Naive thymus-derived CD4-positive, alpha-beta T cell (primary cell): ENCODE measurements around the gene PTF1A. TPM values are rescaled to one million over a fixed set of nuclear protein-coding genes. Genes with fewer than 3 reads are reported as not detected.

Experiments used
- ATAC-seq: fragments of 150-1000 bp; cut with Tn5 transposase; 2 replicates; pipeline ENCODE4 v1.10.0; 2021; ENCODE audit warnings: mild to moderate bottlenecking, moderate library complexity
- CTCF ChIA-PET: fragments of 350-600 bp; sonication (Branson Sonifier 250); formaldehyde crosslinking; loops from one replicate; lab custom pipeline; 2021; ENCODE audit warnings: antibody characterized with exemption; lab: Charles Lee
- POLR2A ChIA-PET: fragments of 350-600 bp; sonication (Branson Sonifier 250); formaldehyde crosslinking; loops from one replicate; lab custom pipeline; 2021; ENCODE audit warnings: antibody characterized with exemption, inconsistent platforms; lab: Charles Lee
- DNase-seq, 9 donors: peaks; one replicate each; pipeline versions ENCODE4 v3.0.0 to v3.0.0-alpha.2; 2020 to 2022; ENCODE audit warnings: mixed read lengths in 1 of 9
- H3K27ac ChIP-seq: one replicate; pipeline ENCODE4 v1.7.0; 2013; ENCODE audit warnings: mild to moderate bottlenecking, low read depth, low read length, moderate library complexity
- H3K27me3 ChIP-seq, 2 donors: one replicate each; pipeline ENCODE4 v1.7.0; 2013; ENCODE audit warnings: low read length in 2 of 2, mild to moderate bottlenecking in 2 of 2, moderate library complexity in 2 of 2; ENCODE audit not compliant: control insufficient read depth in 2 of 2, insufficient read depth in 2 of 2
- H3K36me3 ChIP-seq, 3 experiments: 1 replicate in 2 of 3; 2 replicates in 1 of 3; pipeline ENCODE4 v1.7.0; 2013; ENCODE audit warnings: low read length in 3 of 3, mild to moderate bottlenecking in 3 of 3, moderate library complexity in 1 of 3; ENCODE audit not compliant: insufficient read depth in 3 of 3, control insufficient read depth in 2 of 3
- H3K4me1 ChIP-seq, 2 donors: one replicate each; pipeline ENCODE4 v1.7.0; 2013; ENCODE audit warnings: low read length in 2 of 2, mild to moderate bottlenecking in 2 of 2, moderate library complexity in 1 of 2; ENCODE audit not compliant: control insufficient read depth in 2 of 2, insufficient read depth in 2 of 2
- H3K4me3 ChIP-seq: 2 replicates; pipeline ENCODE4 v1.7.0; 2013; ENCODE audit warnings: mild to moderate bottlenecking, low read length
- H3K9me3 ChIP-seq, 3 experiments: 1 replicate in 2 of 3; 2 replicates in 1 of 3; pipeline ENCODE4 v1.7.0; 2013; ENCODE audit warnings: low read length in 3 of 3; ENCODE audit not compliant: control insufficient read depth in 2 of 3
- H3K27ac Mint-ChIP-seq, 9 donors: one replicate each; pipeline ENCODE4 v1.8.0; 2020 to 2022; ENCODE audit warnings: mixed read lengths in 9 of 9, mild to moderate bottlenecking in 8 of 9, moderate library complexity in 5 of 9, inconsistent platforms in 2 of 9
- H3K27me3 Mint-ChIP-seq, 5 donors: one replicate each; pipeline ENCODE4 v1.8.0; 2021 to 2022; ENCODE audit warnings: mixed read lengths in 5 of 5, mild to moderate bottlenecking in 1 of 5
- H3K36me3 Mint-ChIP-seq, 5 donors: one replicate each; pipeline ENCODE4 v1.8.0; 2020 to 2022; ENCODE audit warnings: mixed read lengths in 5 of 5, mild to moderate bottlenecking in 3 of 5, inconsistent platforms in 1 of 5
- H3K4me1 Mint-ChIP-seq, 7 donors: one replicate each; pipeline ENCODE4 v1.8.0; 2020 to 2022; ENCODE audit warnings: mixed read lengths in 7 of 7, mild to moderate bottlenecking in 3 of 7, inconsistent platforms in 1 of 7
- H3K4me3 Mint-ChIP-seq, 10 donors: one replicate each; pipeline ENCODE4 v1.8.0; 2020 to 2022; ENCODE audit warnings: mild to moderate bottlenecking in 10 of 10, mixed read lengths in 10 of 10, moderate library complexity in 6 of 10, inconsistent platforms in 2 of 10
- H3K9me3 Mint-ChIP-seq, 11 donors: one replicate each; pipeline ENCODE4 v1.8.0; 2020 to 2022; ENCODE audit warnings: mixed read lengths in 11 of 11, mild to moderate bottlenecking in 4 of 11, inconsistent platforms in 1 of 11, moderate library complexity in 1 of 11
- intact Hi-C, 2 donors: fragments of 100-400 bp; cut with micrococcal nuclease; formaldehyde crosslinking; loops; one replicate each; pipeline ENCODE4 v1.15.1; 2023
- polyA plus RNA-seq, 2 donors: library from polyadenylated mRNA; unstranded; fragments of 300-500 nt; fragmentation: Illumina TruSeq; gene quantifications; one replicate each; pipeline ENCODE4 v1.2.3, GENCODE V29; 2021
- total RNA-seq, 6 experiments: library from RNA in 5 of 6; stranded (reverse) in 5 of 6; gene quantifications; 1 replicate in 5 of 6; 2 replicates in 1 of 6; pipeline ENCODE4 v1.2.3 and lab custom pipeline; 2021 to 2026

Gene PTF1A
- total and polyA plus RNA-seq, 7 experiments from 2014 or later: not detected

GRCh38 chr10:23193435-23194074 is 1.4 kb downstream of the PTF1A start:
- no peak overlapping the region for H3K4me3 ChIP-seq

GRCh38 chr10:23194471-23194965 is 2.4 kb downstream of the PTF1A start:
- POLR2A ChIA-PET: no interaction called here
- Histone ChIP-seq H3K4me1 (no peaks in the 10 kb centered on the region), H3K27ac (no peak overlapping the region), H3K36me3 (no peaks in the 10 kb centered on the region), H3K9me3 (no peaks in the 10 kb centered on the region), H3K27me3 (peaks cover 0 to 16% of the 10 kb centered on the region in 2 donors), H3K4me3 (no peak overlapping the region)
- ATAC-seq: no peak
- no peak for DNase-seq
- peak overlapping the region in 1 of 9 donors; percentile 9 for H3K27ac Mint-ChIP-seq
- peaks cover 56 to 77% (median 67%) of the 10 kb centered on the region in 5 donors for H3K27me3 Mint-ChIP-seq
- H3K4me3 Mint-ChIP-seq: no peak overlapping the region
- H3K4me1 Mint-ChIP-seq: peaks cover 0 to 15% (median 4%) of the 10 kb centered on the region in 7 donors
- CTCF ChIA-PET: no interaction called here
- peaks cover 0 to 1% (median 0%) of the 10 kb centered on the region in 11 donors for H3K9me3 Mint-ChIP-seq
- intact Hi-C loops: loop anchor here in 1 of 2 donors (10.0 kb wide), 1 partner anchor 850 kb away; the partner anchor contains the start of gene SPAG6
- H3K36me3 Mint-ChIP-seq: no peaks in the 10 kb centered on the region

More at GRCh38 chr10:23193435-23194074, 1.4 kb downstream of the PTF1A start:
- intact Hi-C loops: loop anchor here in 1 of 2 donors (10.0 kb wide), 1 partner anchor 849 kb away; the partner anchor contains the start of gene SPAG6
- no peak for ATAC-seq
- no peak for DNase-seq
- no peaks in the 10 kb centered on the region for H3K36me3 Mint-ChIP-seq
- H3K27ac ChIP-seq: no peak overlapping the region
- H3K4me1 Mint-ChIP-seq: peaks cover 0 to 15% (median 4%) of the 10 kb centered on the region in 7 donors
- no peaks in the 10 kb centered on the region for H3K9me3 ChIP-seq
- peak overlapping the region in 1 of 9 donors; percentile 63 for H3K27ac Mint-ChIP-seq
- H3K27me3 Mint-ChIP-seq: peaks cover 60 to 83% (median 67%) of the 10 kb centered on the region in 5 donors
- no peaks in the 10 kb centered on the region for H3K36me3 ChIP-seq
- peaks cover 0 to 1% (median 0%) of the 10 kb centered on the region in 11 donors for H3K9me3 Mint-ChIP-seq
- peak overlapping the region in 3 of 10 donors; percentile 17 to 60 (median 48) for H3K4me3 Mint-ChIP-seq
- POLR2A ChIA-PET: no interaction called here
- CTCF ChIA-PET: no interaction called here
- no peaks in the 10 kb centered on the region for H3K4me1 ChIP-seq
- peaks cover 0 to 16% of the 10 kb centered on the region in 2 donors for H3K27me3 ChIP-seq

GRCh38 chr10:23194966-23195845 is 3.1 kb downstream of the PTF1A start:
- Histone ChIP-seq H3K36me3 (no peaks in the 10 kb centered on the region), H3K4me1 (no peaks in the 10 kb centered on the region), H3K4me3 (no peak overlapping the region), H3K27ac (no peak overlapping the region), H3K9me3 (no peaks in the 10 kb centered on the region), H3K27me3 (peaks cover 0 to 16% of the 10 kb centered on the region in 2 donors)
- H3K27me3 Mint-ChIP-seq: peaks cover 59 to 77% (median 67%) of the 10 kb centered on the region in 5 donors
- ATAC-seq (no peak), DNase-seq (no peak)
- peaks cover 0 to 18% (median 10%) of the 10 kb centered on the region in 7 donors for H3K4me1 Mint-ChIP-seq
- ChIA-PET CTCF (no interaction called here), POLR2A (no interaction called here)
- peaks cover 0 to 2% (median 0%) of the 10 kb centered on the region in 11 donors for H3K9me3 Mint-ChIP-seq
- no peak overlapping the region for H3K27ac Mint-ChIP-seq
- H3K4me3 Mint-ChIP-seq: peak overlapping the region in 1 of 10 donors; percentile 20
- no peaks in the 10 kb centered on the region for H3K36me3 Mint-ChIP-seq
- intact Hi-C loops: loop anchor here in 1 of 2 donors (10.0 kb wide), 1 partner anchor 850 kb away; the partner anchor contains the start of gene SPAG6

- Mint-ChIP-seq H3K9me3 (peaks cover 0 to 2% (median 0%) of the 10 kb centered on the region in 11 donors), H3K4me3 (peak overlapping the region in 1 of 10 donors; percentile 20), H3K27ac (no peak overlapping the region), H3K4me1 (peaks cover 0 to 19% (median 10%) of the 10 kb centered on the region in 7 donors), H3K36me3 (no peaks in the 10 kb centered on the region), H3K27me3 (peaks cover 57 to 77% (median 68%) of the 10 kb centered on the region in 5 donors)
- ChIA-PET CTCF (no interaction called here), POLR2A (no interaction called here)
- ATAC-seq (no peak), DNase-seq (no peak)
- no peak overlapping the region for H3K27ac ChIP-seq
- H3K9me3 ChIP-seq: no peaks in the 10 kb centered on the region
- H3K27me3 ChIP-seq: peaks cover 0 to 16% of the 10 kb centered on the region in 2 donors
- intact Hi-C loops: loop anchor here in 1 of 2 donors (10.0 kb wide), 1 partner anchor 851 kb away; the partner anchor contains the start of gene SPAG6
- H3K36me3 ChIP-seq: no peaks in the 10 kb centered on the region
- no peak overlapping the region for H3K4me3 ChIP-seq
- H3K4me1 ChIP-seq: no peaks in the 10 kb centered on the region
Measured at GRCh38 chr10:23195846-23196600, 3.9 kb downstream of the PTF1A start.

GRCh38 chr10:23196915-23197314 is 4.8 kb downstream of the PTF1A start:
- no peaks in the 10 kb centered on the region for H3K36me3 ChIP-seq
- POLR2A ChIA-PET: no interaction called here
- Mint-ChIP-seq H3K27ac (no peak overlapping the region), H3K36me3 (no peaks in the 10 kb centered on the region), H3K9me3 (peaks cover 0 to 2% (median 0%) of the 10 kb centered on the region in 11 donors), H3K4me3 (no peak overlapping the region), H3K27me3 (peaks cover 62 to 79% (median 73%) of the 10 kb centered on the region in 5 donors), H3K4me1 (peaks cover 0 to 19% (median 10%) of the 10 kb centered on the region in 7 donors)
- no peak for ATAC-seq
- peaks cover 0 to 16% of the 10 kb centered on the region in 2 donors for H3K27me3 ChIP-seq
- no peak overlapping the region for H3K4me3 ChIP-seq
- CTCF ChIA-PET: no interaction called here
- no peaks in the 10 kb centered on the region for H3K9me3 ChIP-seq
- no peak for DNase-seq
- no peaks in the 10 kb centered on the region for H3K4me1 ChIP-seq
- intact Hi-C loops: loop anchor here in 1 of 2 donors (10.0 kb wide), 1 partner anchor 852 kb away; the partner anchor contains the start of gene SPAG6
- no peak overlapping the region for H3K27ac ChIP-seq
